ENCODE data around the gene CDK13. TPM values are rescaled to one million over a fixed set of nuclear protein-coding genes. Genes with fewer than 3 reads are reported as not detected.

The CDK13 gene
- total RNA-seq, 1 donor, result 140 TPM

DNA sequence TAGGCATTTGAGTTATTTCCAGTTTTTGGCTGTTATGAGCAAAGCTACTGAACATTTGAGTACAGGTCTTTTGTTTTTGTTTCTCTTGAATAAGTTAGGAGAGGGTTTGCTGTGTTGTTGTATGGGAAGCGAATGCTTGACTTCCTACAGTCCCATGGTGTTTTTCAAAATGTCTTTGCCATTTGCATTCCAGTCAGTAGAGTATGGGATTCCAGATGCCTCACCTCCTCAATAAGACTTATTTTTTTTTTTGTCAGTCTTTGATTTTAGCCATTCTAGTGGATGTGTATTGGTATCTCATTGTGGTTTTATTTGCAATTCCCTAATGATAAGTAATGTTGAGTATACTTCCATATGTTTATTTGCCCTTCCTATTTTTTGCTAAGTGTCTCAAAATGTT is 19.4 kb downstream of the CDK13 start:
- Histone ChIP-seq H3K4me3 (ENCODE audit: low read length) (no peak overlapping the region), H3K4me1 (ENCODE audit: insufficient read depth, low read length) (peaks cover 37% of the 10 kb centered on the region)

DNA sequence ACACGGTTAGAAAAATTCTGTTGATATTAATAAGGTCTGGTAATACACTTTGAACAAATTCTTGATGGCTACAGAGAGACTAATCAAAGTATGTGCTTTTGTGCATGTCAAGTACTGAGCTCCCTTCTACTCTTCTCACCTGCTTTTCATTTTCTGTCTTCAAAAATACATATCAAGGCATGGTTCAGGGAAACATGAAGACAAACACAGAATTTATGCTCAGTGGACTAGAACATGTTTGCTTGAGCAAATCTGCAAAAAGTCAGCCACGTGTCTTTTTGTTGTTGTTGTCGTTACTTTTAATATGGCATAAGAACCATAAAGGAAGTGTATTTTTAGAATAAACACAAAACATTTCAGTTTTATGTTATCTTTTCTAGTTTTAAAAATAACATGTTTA is 21.9 kb downstream of the CDK13 start:
- Histone ChIP-seq H3K9me3 (ENCODE audit: low read depth, low read length) (no peaks in the 10 kb centered on the region), H3K27me3 (ENCODE audit: insufficient read depth, low read length) (no peaks in the 10 kb centered on the region), H3K4me3 (ENCODE audit: low read length) (no peak overlapping the region), H3K4me1 (ENCODE audit: insufficient read depth, low read length) (peaks cover 48% of the 10 kb centered on the region)

More for the DNA sequence above, 19.4 kb downstream of the CDK13 start:
- Histone ChIP-seq H3K27me3 (ENCODE audit: insufficient read depth, low read length) (no peaks in the 10 kb centered on the region), H3K9me3 (ENCODE audit: low read depth, low read length) (no peaks in the 10 kb centered on the region)

DNA sequence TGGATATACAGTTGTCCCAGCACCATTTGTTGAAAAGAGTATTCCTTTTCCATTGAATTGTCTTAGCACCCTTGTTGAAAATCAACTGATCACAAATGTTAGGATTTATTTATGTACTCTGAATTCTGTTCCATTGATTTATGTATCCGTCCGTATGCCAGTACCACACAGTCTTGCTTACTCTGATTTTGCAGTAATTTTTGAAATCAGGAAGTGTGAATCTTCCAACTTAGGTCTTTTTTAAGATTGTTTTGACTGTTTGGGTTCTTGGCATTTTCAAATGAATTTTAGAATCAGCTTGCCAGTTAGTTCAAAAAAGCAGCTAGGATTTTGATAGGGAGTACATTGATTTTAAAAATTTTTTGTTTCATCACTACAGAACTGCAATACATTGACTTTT is 23.7 kb downstream of the CDK13 start:
- Histone ChIP-seq H3K27me3 (ENCODE audit: insufficient read depth, low read length) (no peaks in the 10 kb centered on the region), H3K4me3 (ENCODE audit: low read length) (no peak overlapping the region), H3K9me3 (ENCODE audit: low read depth, low read length) (no peaks in the 10 kb centered on the region), H3K4me1 (ENCODE audit: insufficient read depth, low read length) (peaks cover 52% of the 10 kb centered on the region)

DNA sequence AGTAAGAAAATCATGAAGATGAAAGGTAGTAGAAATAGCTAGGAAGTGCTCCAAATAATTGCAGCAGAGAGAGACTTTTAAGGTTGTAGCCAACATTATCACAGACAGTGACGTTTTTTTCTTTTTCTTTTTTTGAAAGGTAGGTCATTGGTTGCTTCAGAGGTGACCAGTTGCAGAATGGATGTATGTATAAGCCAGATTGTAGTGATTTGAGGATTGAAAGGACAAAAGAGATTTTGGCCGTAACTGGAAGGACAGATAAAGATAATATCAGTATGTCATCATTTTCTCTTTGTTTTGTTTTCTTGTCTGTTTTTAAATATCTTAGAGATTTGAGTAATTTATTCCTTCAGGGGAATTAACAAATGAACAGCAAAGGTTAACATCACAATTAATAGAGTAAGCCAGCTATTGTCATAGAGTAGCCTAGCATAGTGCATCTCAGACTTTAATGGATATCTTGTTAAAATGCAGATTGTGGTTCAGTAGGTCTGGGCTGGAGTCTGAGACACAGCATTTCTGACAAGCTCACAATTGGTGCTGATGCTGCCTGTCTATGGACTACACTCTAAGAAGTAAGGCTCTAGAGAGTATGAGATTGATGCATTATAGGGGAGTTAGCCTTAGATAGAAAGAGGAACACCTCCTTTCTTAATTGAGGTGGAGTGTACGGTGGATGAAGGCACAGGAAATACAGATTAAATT is 28.3 kb downstream of the CDK13 start:
- Histone ChIP-seq H3K4me3 (ENCODE audit: low read length) (no peak overlapping the region), H3K27me3 (ENCODE audit: insufficient read depth, low read length) (no peaks in the 10 kb centered on the region), H3K9me3 (ENCODE audit: low read depth, low read length) (no peaks in the 10 kb centered on the region), H3K4me1 (ENCODE audit: insufficient read depth, low read length) (peaks cover 54% of the 10 kb centered on the region)

DNA sequence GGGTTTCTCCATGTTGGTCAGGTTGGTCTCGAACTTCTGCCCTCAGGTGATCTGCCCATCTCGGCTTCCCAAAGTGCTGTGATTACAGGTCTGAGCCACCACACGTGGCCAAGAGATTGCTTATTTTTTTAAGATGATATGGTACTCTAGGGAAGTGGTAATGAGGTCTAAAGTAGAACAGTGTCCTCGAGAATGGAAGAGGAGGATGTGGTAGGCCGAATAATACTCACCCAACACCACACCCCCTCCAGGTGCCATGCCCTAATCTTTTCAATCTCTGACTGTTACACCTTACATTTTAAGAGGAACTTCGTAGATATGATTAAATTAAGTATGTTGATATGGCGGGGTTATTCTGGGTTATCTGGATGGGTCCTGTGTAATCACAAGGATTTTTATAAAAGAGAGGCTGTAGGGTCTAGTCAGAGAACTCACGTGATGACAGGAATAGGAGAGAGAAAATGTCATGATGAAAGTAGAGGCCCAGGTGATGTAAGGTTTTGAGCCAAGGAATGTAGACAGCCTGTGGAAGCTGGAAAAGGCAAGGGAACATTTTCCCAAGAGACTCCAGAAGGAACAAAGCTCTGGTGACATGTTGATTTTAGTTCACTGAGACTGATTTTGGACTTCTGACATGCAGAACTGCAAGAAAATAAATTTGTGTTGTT is 29.5 kb downstream of the CDK13 start:
- H3K4me3 ChIP-seq (ENCODE audit: low read length), result no peak overlapping the region
- H3K4me1 ChIP-seq (ENCODE audit: insufficient read depth, low read length), result peaks cover 54% of the 10 kb centered on the region
- no peaks in the 10 kb centered on the region for H3K9me3 ChIP-seq (ENCODE audit: low read depth, low read length)
- no peaks in the 10 kb centered on the region for H3K27me3 ChIP-seq (ENCODE audit: insufficient read depth, low read length)

DNA sequence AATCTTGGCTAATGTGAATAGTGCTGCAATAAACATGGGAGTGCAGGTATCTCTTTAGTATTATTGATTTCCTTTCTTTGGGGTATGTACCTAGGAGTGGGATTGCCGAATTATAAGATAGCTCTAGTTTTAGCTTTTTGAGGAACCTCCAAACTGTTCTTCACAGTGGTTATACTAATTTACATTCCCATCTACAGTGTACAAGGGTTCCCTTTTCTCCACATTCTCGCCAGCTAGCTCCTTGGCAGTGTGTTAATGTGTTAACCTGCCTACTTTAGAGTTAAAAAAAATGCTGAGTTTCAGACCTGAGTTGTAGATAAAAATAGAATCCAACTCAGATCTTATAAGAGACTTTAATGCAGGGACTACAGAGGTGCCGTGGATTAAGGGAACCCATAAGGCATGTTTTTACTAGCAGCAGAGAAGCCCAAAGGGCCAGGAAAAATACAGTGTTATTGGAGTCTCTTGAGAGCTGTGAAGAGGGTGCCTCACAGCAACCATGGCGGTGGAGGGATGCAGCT is 35.4 kb downstream of the CDK13 start:
- no peaks in the 10 kb centered on the region for H3K27me3 ChIP-seq (ENCODE audit: insufficient read depth, low read length)
- peaks cover 32% of the 10 kb centered on the region for H3K4me1 ChIP-seq (ENCODE audit: insufficient read depth, low read length)
- no peaks in the 10 kb centered on the region for H3K9me3 ChIP-seq (ENCODE audit: low read depth, low read length)
- H3K4me3 ChIP-seq (ENCODE audit: low read length), result no peak overlapping the region

DNA sequence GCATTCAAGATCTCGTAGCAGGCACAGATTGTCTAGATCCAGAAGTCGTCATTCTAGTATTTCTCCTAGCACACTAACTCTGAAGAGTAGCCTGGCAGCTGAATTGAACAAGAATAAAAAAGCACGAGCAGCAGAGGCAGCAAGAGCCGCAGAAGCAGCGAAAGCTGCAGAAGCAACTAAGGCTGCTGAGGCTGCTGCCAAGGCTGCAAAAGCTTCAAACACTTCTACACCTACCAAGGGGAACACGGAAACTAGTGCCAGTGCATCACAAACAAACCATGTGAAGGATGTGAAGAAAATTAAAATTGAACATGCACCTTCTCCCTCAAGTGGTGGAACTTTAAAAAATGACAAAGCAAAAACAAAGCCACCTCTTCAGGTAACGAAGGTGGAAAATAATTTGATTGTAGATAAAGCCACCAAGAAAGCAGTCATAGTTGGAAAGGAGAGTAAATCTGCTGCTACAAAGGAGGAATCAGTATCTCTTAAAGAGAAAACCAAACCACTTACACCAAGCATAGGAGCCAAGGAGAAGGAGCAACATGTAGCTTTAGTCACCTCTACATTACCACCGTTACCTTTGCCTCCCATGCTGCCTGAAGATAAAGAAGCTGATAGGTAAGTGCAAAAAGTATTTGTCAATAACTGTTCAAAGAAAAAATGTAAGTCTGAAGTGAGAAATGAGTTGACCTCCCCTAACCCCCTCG is 37.7 kb downstream of the CDK13 start:
- peaks cover 32% of the 10 kb centered on the region for H3K4me1 ChIP-seq (ENCODE audit: insufficient read depth, low read length)
- H3K4me3 ChIP-seq (ENCODE audit: low read length), result no peak overlapping the region
- no peaks in the 10 kb centered on the region for H3K9me3 ChIP-seq (ENCODE audit: low read depth, low read length)
- no peaks in the 10 kb centered on the region for H3K27me3 ChIP-seq (ENCODE audit: insufficient read depth, low read length)

DNA sequence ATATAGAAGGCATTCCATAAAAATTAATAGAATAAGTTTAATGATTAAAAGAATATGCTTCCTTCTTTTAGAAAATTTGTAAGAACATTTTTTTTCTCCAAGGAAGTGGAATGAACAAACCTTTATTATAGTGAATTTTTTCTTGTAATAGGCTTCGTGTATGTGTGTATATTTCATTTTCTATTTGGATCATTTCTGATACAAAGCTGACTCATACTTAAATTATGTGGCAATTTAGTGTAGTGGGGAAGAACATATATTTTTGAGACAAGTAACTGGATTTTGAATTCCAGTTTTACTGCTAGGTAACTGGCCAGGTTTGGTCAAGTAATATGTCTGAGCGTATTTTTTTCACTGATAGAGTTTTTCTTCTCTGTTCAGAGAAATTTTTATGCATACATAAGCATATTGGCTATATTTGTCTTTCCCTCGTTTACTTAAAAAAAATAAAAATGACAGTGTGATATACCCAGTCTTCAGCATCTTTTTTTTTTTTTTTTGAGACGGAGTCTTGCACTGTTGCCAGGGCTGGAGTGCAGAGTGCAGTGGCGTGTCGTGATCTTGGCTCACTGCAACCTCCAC is 50.8 kb downstream of the CDK13 start:
- no peaks in the 10 kb centered on the region for H3K27me3 ChIP-seq (ENCODE audit: insufficient read depth, low read length)
- H3K4me3 ChIP-seq (ENCODE audit: low read length), result no peak overlapping the region
- no peaks in the 10 kb centered on the region for H3K9me3 ChIP-seq (ENCODE audit: low read depth, low read length)
- no peaks in the 10 kb centered on the region for H3K4me1 ChIP-seq (ENCODE audit: insufficient read depth, low read length)

DNA sequence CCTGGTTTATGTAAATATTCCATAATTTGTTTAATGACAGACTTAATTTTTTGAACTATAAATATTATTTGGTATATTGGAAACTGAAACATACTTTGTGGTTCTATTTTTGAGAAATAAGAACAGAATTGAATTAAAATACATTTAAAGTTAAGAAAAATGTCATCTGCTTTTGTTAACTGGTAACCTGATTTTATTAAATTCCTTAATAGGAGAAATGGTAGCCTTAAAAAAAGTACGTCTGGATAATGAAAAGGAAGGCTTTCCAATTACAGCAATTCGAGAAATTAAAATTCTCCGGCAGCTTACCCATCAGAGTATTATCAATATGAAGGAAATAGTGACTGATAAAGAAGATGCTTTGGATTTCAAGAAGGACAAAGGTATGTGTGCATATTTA is 51.6 kb downstream of the CDK13 start:
- no peaks in the 10 kb centered on the region for H3K4me1 ChIP-seq (ENCODE audit: insufficient read depth, low read length)
- no peak overlapping the region for H3K4me3 ChIP-seq (ENCODE audit: low read length)
- no peaks in the 10 kb centered on the region for H3K9me3 ChIP-seq (ENCODE audit: low read depth, low read length)
- no peaks in the 10 kb centered on the region for H3K27me3 ChIP-seq (ENCODE audit: insufficient read depth, low read length)

DNA sequence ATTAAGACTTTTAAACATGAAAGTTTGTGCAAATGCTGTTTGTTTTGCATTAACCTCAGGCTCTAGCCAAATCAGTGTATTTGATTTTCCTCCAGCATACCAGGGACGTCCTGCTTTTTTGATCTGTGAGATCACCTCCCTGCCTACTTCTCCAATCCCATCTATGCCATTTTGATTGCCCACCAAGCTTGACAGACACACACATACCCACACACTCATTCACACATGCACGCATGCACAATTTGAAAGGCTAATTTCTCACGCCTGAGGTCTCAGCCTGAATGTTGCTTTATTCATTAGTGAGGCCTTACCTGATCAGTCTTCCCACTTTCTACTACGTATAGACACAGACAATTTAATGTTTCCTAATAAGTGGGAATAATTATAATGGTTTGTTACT is 53.5 kb downstream of the CDK13 start:
- H3K4me3 ChIP-seq (ENCODE audit: low read length), result no peak overlapping the region
- no peaks in the 10 kb centered on the region for H3K27me3 ChIP-seq (ENCODE audit: insufficient read depth, low read length)
- no peaks in the 10 kb centered on the region for H3K9me3 ChIP-seq (ENCODE audit: low read depth, low read length)
- no peaks in the 10 kb centered on the region for H3K4me1 ChIP-seq (ENCODE audit: insufficient read depth, low read length)

DNA sequence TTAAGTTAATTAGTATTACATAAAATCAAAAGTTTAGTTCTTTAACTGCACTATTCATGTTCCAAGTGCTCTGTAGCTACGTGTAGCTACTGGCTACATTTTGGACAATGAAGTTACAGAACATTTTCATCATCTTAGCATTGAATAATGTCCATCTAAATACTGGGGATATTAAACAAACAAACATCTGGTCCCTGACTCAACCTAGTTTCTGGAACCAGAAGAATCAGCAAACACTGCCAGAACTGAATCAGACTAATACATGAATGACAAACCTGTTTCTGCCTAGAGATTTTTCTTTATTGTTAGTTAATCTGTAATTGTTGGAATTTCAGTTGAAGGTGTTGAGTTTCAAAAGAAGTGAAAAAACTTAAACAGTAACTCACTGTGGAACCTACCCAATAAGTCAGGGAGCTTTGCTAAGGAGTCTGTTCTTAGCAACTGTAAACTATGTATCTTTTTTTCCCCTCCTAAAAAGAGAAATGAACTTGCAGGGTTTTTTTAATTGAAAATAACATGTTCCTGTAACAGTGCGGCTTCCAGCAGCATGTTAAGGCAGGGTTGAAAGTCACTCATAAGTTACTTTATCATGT is 58.3 kb downstream of the CDK13 start:
- no peaks in the 10 kb centered on the region for H3K9me3 ChIP-seq (ENCODE audit: low read depth, low read length)
- no peaks in the 10 kb centered on the region for H3K27me3 ChIP-seq (ENCODE audit: insufficient read depth, low read length)
- H3K4me1 ChIP-seq (ENCODE audit: insufficient read depth, low read length), result peaks cover 7% of the 10 kb centered on the region
- no peak overlapping the region for H3K4me3 ChIP-seq (ENCODE audit: low read length)

DNA sequence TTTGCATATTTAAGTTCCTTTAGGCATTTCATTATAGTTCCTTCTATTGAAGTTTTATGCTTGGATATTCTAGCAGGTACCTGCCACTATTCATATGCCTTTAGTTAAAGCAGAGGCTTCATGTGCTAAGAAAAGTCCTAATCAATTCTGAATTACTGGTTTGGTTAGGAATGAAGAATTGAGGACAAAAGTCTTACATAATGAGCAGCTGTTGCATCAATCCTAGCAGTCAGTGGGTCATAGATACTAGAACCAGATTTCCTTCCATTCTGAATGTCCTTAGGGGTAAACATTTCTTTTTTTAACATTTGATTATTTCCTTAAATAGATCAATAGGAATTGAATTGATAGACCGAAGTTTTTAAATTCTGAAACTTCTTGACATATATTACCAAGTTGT is 59.2 kb downstream of the CDK13 start:
- H3K9me3 ChIP-seq (ENCODE audit: low read depth, low read length), result no peaks in the 10 kb centered on the region
- H3K4me1 ChIP-seq (ENCODE audit: insufficient read depth, low read length), result peaks cover 12% of the 10 kb centered on the region
- H3K27me3 ChIP-seq (ENCODE audit: insufficient read depth, low read length), result no peaks in the 10 kb centered on the region
- no peak overlapping the region for H3K4me3 ChIP-seq (ENCODE audit: low read length)

DNA sequence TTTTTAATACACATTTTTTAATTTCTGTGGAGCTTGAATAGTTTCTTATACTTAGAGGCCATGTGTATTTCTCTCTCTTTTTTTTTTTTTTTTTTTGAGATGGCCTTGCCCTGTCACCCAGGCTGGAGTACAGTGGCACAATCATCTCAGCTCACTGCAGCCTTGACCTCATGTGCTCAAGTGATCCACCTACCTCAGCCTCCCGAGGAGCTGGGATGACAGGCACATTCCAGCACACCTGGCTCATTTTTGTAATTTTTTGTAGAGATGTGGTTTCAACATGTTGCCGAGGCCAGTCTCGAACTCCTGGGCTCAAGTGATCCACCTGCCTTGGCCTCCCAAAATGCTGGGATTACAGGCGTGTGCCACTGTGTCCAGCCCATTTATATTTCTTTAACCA is 64.3 kb downstream of the CDK13 start:
- peaks cover 20% of the 10 kb centered on the region for H3K4me1 ChIP-seq (ENCODE audit: insufficient read depth, low read length)
- no peaks in the 10 kb centered on the region for H3K27me3 ChIP-seq (ENCODE audit: insufficient read depth, low read length)
- no peak overlapping the region for H3K4me3 ChIP-seq (ENCODE audit: low read length)
- no peaks in the 10 kb centered on the region for H3K9me3 ChIP-seq (ENCODE audit: low read depth, low read length)

DNA sequence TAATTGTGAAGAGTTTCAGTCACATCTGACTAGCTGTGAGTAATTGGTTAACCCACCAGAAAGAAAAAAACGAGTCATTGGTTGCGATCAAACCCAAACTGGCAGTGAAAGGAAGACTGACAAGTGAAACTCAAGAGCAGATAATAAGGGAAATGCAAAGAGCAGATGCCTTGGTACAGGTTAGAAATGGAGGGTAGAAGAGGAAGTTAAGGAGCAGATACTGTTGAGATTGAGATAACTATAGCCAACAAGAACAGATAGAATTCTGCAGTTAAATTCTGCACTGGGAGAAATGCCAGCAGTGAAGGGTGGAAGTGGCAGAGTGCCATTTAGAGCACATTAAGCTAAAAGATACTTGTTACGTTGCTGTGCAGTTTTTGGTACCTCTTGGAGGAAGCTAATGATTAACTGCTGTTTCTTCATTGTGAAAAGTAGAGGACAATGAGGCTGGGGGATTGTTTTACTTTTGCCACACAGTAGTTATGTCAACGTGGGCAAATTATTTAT is 65.8 kb downstream of the CDK13 start:
- Histone ChIP-seq H3K9me3 (ENCODE audit: low read depth, low read length) (no peaks in the 10 kb centered on the region), H3K27me3 (ENCODE audit: insufficient read depth, low read length) (no peaks in the 10 kb centered on the region), H3K4me1 (ENCODE audit: insufficient read depth, low read length) (peaks cover 20% of the 10 kb centered on the region), H3K4me3 (ENCODE audit: low read length) (no peak overlapping the region)

DNA sequence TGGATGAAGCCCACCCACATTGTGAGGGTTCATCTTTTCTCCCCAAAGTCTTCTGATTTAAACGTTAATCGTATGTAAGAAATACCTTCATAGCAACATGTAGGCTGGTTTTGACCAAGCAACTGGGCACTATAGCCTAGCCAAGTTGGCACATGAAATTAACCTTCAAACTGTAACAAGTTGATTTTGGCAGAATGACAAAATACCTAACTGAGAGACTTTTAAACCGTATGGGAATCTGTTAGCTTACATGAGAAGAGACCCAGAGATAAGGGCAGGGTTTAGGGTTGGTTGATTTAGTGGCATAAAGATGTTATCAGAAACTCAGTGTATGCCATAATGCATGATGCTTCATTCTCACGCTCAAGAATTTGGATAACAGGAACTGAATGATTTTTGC is 69.5 kb downstream of the CDK13 start:
- Histone ChIP-seq H3K27me3 (ENCODE audit: insufficient read depth, low read length) (no peaks in the 10 kb centered on the region), H3K4me1 (ENCODE audit: insufficient read depth, low read length) (peaks cover 8% of the 10 kb centered on the region), H3K9me3 (ENCODE audit: low read depth, low read length) (no peaks in the 10 kb centered on the region), H3K4me3 (ENCODE audit: low read length) (no peak overlapping the region)

Data from mononuclear cell (primary cell).